HG03095 (cell line): ENCODE data around the gene TMEM164.

Source experiments
- ATAC-seq: cut with Tn5 transposase; IDR thresholded peaks from one replicate; pipeline ENCODE4 v1.9.1; 2021; ENCODE audit warnings: moderate library complexity; ENCODE audit not compliant: unreplicated experiment

TMEM164 gene

DNA sequence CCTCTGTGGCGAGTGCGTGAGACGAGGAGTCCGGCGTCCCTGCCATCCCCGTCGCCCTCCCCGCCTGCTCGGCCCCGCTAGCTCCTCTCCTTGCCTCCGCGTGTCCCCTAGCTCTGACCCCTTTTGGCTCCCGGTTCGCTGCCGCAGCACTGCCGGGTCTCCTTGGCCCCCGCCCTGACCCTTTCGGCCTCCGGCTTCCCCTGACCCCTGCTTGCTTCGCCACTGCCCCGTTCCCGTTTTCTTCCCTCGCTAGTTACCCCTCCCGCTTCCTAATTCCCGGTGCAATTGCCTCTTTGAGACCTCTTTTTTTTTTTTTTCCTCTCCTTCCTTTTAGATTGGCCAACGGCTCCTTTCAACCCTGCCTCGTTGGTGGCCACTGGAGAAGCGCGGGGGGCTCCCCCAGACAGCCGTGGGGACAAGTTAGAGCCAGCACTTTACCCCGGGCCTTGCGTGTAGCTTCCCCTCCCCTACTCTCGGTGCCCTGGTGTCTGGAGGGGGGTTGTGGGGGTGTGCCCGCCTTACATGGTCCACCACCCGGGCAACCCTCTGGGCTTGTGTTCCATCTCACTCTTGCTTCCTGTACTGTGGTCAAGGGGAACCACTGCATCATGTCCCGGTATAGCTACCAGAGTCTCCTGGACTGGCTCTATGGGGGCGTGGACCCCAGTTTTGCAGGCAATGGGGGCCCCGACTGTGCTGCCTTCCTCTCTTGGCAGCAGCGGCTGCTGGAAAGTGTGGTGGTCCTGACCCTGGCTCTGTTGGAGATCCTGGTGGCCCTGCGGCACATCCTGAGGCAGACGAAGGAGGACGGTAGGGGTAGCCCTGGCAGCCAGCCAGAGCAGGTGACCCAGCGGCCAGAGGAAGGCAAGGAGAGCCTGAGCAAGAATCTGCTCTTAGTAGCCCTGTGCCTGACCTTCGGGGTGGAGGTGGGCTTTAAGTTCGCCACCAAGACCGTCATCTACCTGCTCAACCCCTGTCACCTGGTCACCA, 548 bp downstream of the TMEM164 start:
- no peak for ATAC-seq

- no peak for ATAC-seq
These were observed 1.3 kb downstream of the TMEM164 start for GRCh38 chrX:110004215-110004614.

DNA sequence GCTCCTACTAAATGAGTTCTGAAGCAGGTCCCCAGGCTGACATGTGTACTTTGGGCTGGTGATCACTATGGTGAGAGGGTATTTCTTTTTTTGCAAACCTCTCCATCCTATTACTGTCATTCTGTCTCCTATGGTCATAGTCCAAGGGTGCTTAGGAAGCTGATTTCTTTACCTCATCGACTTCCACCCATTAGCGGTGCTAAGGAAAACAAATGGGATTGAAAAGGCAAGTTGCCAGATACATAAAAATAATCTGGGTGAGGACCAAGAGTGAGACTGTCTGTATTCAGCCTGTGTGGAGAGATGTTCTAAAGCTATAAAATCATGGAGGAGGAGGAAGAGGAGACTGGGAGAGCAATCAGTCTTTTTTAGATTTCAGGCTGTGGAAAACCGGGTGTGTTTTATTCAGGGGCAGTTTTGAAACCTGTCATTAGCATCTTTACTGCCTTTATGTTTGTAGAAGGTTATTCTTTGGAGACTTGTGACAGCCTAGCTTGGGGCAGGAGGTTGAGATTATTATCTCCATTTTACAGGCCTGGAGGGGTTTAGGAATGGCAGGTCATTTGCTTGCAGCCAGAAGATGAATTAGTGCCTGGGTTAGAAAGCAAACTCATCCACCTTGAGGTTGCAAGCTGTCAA, 1.9 kb downstream of the TMEM164 start:
- no peak for ATAC-seq

DNA sequence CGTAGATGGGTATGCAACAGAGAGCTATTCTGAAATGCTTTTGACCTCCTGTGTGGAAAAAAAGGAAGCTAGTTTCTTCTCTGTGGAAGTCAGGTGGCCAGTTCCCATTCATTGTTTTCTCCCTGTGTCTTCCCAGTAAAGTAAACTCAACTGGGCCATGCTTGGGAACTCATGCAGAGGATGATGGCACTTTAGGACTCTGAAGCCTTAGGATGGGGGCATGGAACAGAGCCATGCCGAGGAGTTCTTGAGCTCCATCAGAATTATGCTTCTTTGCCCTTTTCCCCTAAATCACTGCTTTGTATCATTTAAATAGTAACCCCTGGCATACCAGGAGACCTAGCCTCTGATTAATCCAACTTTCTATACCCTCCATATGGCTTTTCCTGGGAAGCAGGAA, 3.2 kb downstream of the TMEM164 start:
- ATAC-seq, result no peak

DNA sequence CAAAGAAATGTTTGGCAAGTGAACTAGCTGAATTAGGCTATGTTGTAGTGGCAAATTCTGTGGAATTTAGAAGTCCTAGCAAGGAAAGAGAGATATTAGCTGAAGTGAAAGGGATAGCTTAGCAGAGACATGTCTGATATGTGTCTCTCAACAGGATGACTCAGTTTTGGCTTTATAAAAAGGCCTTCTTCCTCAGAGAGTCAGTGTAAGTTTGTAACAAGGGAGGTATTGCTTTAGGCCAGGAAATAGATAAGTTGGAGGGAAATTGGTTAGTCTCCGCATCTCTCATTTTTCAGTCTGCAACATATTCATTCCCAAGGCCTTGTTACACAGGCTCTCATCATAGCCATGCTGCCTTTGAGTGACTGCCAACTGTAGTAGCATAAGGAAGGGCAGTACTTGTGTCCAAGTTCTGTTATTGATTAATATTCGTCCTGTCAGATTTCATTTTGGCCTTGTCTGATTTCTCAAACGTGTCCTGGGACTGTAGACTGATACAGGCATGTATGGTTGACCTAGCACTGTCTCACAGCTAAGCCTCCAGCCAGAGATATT, 4.0 kb downstream of the TMEM164 start:
- ATAC-seq, result no peak

DNA sequence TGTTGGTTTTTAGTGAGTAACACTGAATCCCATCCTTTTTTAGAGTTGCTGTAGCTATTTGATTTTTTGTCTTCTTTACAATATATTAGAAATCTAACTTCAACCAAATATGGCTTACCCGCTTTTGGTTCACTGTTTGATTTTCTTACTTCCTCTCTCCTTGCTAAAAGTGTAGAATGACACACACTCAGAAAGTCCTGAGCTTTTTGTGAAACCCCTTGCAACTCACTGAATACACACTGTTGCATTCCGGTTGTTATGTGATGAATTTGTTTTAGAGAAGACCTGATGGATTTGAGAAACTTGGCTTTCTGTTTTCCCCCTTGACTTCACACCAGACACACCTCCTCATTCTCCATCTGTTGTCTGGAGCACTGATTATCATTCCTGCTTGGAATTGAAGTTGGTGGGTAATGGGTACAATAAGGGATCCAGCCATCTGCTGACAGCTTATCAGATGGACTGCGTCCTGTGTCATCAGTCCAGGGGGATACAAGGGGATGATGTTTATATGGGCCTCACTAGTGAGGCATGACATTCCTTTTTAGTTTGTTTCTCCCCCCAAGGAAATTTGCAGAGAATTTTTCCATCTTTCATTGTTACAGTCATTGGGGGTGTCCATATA, 5.2 kb downstream of the TMEM164 start:
- ATAC-seq, result no peak

GRCh38 chrX:110012818-110013485, 10.0 kb downstream of the TMEM164 start:
- ATAC-seq, result no peak

GRCh38 chrX:110013968-110014367, 11.1 kb downstream of the TMEM164 start:
- ATAC-seq, result no peak

DNA sequence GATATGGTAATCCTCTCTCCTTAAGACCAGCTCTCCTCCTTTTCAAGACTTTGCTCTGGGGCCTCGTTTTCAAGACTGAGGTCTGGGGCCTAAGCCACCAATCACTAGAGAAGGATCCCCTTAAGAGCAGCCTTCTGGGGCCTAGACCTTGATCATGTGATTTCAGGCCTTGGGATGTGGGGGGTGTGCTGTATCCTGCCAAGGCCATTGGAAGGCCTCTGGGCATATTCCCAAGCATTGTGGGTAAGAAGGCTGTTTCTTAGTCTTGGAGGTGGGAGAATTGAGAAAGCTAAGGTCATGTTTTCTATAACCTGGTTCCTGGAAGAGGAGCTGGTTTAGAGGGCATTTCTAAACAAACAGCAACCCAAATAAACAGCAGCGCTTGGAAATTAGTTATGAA, 12.1 kb downstream of the TMEM164 start:
- no peak for ATAC-seq

- ATAC-seq, result no peak
These were observed 13.0 kb downstream of the TMEM164 start for GRCh38 chrX:110015915-110016314.

DNA sequence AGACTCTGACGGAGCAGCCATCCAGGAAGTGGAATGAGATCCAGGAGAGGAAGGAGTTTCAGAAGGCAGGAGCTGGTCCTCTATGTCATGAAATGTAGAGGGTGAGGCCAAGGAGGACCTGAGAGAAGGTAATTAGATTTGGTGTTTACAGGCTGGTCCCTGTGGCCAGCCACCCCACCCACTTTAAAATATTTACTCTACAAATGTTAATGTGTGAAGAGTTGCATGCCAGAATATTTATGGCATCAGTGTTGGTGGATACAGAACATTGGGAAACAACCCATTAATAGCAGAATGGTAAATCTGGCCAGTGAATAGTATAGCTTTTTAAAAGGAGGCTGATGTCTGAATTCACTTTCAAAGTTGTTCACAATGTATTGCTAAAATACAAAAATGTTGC, 17.6 kb downstream of the TMEM164 start:
- ATAC-seq, result no peak

- ATAC-seq, result no peak
These were observed 18.5 kb downstream of the TMEM164 start for GRCh38 chrX:110021258-110022022.

DNA sequence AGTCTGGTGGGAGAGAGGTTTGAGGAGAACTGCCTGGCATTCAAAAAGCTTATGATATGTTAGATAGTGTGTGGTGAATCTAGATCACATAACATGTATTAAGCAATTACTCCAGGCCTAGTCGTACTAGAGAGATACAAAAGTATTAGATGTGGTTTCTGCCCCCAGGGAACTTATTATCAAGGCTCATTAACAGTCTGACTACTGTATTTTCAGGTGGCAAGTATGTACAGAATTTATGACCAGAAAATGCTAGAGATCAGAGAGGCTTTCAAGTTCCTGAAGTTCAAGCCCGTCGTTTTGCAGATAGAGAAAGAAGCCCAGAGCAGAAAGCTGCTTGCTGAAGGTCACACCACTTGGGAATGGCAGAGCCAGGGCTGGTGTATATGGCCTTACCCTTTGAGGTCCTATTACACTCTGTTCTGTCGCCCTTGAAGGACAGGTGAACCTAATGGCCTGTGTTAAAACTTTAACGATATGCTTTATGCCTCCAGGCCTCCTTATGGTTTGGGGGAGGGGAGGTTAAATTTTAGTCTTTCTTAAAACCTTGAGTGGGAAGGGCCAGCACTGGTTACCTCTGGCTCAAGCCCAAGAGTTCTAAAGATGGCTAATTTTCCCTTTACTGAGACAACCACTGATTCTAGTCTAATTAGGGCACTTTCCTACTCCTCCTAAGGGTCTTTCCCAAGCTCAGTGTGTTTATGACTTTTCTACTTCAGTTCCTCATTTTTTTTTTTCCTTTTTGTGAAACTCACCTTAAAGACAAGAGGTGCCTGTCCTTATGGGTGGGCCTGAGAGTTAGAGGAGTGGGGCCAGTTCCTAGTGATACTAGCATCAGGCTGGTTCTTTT, 19.9 kb downstream of the TMEM164 start:
- ATAC-seq, result no peak

DNA sequence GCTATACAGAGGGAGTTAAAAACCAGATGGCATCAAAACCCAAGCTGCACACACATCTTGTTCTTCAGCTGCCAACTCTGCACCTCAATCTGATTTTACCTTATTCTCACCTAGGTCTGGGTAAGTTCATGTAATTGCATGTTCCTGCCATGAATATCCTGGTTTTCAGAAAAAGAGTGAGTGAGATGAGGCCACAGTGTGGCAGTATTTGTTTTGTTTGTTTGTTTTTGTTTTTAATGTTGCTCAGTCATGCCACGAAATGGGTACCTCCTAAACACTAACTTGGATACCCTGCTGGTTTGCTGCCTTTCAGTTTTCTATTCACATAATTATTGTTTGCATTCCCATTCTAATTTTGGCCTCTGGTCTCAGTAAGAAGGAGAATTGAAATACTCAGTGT, 22.5 kb downstream of the TMEM164 start:
- no peak for ATAC-seq

DNA sequence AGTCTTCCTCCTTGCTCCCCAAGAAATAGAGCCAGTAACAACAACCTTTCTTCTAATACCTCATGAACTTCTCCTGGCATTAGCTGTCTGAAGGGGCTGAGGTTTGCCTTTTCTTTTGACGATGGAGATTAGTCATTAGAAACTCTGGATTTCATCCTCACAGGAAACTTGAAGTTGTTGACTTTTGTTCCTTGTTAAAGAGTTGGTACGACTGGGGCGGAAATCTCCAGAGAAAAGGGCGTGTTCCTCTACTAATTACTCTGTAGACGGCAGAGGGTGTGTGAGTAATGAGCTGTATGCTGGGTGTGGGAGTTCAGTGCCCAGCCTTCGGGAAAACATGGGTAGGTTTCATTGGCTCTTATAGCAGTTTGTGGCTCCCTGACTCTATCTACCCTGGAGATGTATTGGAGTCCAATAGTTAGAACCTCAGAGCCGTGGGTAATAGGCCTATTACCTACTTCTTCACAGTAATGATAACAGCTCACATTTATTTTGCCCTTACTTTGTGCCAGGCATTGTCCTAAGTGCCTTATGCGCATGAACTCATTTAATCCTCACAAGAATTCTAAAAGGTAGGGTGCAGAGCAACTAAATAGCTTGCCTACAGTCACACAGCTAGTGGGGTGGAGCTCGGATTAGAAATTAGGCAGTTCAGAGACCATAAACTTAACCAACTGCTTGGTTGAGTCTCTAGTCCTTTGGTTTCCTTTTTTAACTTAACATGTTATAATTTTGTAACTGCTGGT, 23.4 kb downstream of the TMEM164 start:
- no peak for ATAC-seq

DNA sequence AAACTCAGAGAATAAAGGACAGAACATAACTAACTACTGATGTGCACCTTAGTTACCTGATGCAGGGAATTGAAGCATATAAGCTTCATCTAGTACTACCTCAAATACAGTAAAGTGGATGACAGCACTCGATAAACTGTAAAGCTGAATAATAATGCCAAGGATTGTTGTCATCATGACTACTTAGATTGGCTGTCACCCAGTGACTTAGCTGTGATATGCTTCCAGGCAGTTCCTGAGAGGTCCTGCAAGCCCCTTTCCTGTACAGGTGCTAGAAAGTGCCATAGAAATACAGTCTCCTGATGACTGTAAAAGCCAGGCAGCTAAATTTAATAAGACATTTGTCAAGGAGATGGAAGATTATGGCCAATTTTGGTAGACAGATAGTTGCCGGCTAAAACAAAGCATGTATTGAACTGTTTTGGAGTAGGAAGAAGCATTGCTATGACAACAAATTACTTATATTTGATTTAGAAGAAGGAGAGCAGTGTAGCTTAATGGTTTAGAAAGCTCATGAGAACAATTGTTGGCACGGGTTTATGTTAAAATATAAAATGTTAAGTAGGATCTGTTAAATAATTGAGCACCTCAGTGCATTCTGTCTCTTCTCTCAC, 29.7 kb downstream of the TMEM164 start:
- ATAC-seq, result no peak

DNA sequence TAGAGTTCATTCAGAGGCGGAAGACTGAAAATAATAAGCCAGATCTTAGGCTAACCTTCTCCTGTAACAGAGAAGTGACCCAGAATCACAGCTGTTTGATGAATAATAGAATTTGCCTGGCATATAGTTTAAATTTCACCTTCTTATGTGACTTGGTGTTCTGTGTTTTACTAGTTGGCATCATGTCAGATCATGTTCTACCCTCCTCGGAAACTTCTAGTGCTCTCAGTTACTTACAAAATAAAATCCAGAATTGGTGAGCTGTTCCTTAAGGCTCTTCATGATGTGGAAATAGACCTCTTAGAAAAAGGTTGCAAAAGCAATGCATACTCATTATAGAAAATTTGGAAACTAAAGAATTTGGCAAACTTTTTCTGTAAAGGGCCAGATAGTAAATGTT, 31.1 kb downstream of the TMEM164 start:
- no peak for ATAC-seq
